ENCODE results near the gene DCHS1. TPM values are rescaled to one million over a fixed set of nuclear protein-coding genes. Genes with fewer than 3 reads are reported as not detected.

The DCHS1 gene
- total RNA-seq, 4 donors from 2014 or later: 26.8 to 125 (median 73.6) TPM

GRCh38 chr11:6594142-6594768 is 61.4 kb downstream of the DCHS1 start:
- no peaks in the 10 kb centered on the region for H3K36me3 ChIP-seq
- H3K27ac ChIP-seq: no peak overlapping the region
- peak in 1 of 2 donors; percentile 6 for DNase-seq

GRCh38 chr11:6588018-6588417 is 67.6 kb downstream of the DCHS1 start:
- Histone ChIP-seq H3K4me3 (no peak overlapping the region), H3K4me1 (no peaks in the 10 kb centered on the region), H3K9me3 (peaks cover 0 to 9% of the 10 kb centered on the region in 2 donors), H3K27me3 (no peaks in the 10 kb centered on the region), H3K36me3 (no peaks in the 10 kb centered on the region), H3K27ac (no peak overlapping the region)
- intact Hi-C loops (cut with DNase I; ENCODE audit: low total_unique reads): no loop called here
- TF ChIP-seq POLR2A (IDR thresholded peaks at IDR 0.05): no peak
- TF ChIP-seq, protein P1, sequence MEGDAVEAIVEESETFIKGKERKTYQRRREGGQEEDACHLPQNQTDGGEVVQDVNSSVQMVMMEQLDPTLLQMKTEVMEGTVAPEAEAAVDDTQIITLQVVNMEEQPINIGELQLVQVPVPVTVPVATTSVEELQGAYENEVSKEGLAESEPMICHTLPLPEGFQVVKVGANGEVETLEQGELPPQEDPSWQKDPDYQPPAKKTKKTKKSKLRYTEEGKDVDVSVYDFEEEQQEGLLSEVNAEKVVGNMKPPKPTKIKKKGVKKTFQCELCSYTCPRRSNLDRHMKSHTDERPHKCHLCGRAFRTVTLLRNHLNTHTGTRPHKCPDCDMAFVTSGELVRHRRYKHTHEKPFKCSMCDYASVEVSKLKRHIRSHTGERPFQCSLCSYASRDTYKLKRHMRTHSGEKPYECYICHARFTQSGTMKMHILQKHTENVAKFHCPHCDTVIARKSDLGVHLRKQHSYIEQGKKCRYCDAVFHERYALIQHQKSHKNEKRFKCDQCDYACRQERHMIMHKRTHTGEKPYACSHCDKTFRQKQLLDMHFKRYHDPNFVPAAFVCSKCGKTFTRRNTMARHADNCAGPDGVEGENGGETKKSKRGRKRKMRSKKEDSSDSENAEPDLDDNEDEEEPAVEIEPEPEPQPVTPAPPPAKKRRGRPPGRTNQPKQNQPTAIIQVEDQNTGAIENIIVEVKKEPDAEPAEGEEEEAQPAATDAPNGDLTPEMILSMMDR (IDR thresholded peaks at IDR 0.05): no peak
- DNase-seq: no peak

More at GRCh38 chr11:6594142-6594768, 61.4 kb downstream of the DCHS1 start:
- TF ChIP-seq, protein P1 (IDR thresholded peaks at IDR 0.05): no peak
- no peak for TF ChIP-seq POLR2A (IDR thresholded peaks at IDR 0.05)
- Histone ChIP-seq H3K4me1 (no peaks in the 10 kb centered on the region), H3K4me3 (no peak overlapping the region), H3K9me3 (no peaks in the 10 kb centered on the region), H3K27me3 (no peaks in the 10 kb centered on the region)
- intact Hi-C loops (cut with DNase I; ENCODE audit: low total_unique reads): no loop called here

DNA sequence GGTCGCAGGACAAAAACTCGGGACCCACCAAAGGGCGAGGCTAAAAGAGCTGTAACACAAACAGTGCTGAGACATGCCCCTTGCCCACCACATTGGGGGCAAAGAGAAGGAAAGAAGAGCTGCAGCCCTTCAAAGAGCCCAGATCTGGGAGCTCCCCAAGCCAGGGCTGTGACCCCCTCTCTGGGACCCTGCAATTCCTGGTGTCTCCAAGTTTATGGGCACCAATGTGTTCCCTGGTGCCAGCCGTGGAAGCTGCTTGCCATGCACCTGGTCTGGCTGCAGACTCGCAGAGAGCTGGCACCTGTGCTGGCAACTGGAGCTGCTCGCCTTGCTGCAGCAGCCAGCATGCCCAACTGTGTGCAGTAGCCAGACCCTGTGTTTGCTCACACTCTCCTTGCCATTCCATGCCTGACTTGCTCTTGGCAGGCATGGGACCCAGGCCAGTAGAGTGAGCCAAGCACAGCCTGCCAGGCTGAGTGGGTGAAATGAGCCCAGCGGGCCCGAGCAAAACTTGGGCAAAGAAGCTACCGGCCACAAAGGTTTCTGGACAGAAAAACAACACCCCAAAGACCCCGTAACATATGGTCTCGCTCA is 68.2 kb downstream of the DCHS1 start:
- Histone ChIP-seq H3K36me3 (no peaks in the 10 kb centered on the region), H3K27me3 (no peaks in the 10 kb centered on the region), H3K9me3 (peaks cover 0 to 9% of the 10 kb centered on the region in 2 donors), H3K4me1 (no peaks in the 10 kb centered on the region), H3K4me3 (no peak overlapping the region), H3K27ac (no peak overlapping the region)
- intact Hi-C loops (cut with DNase I; ENCODE audit: low total_unique reads): no loop called here
- peak in 1 of 2 donors; percentile 4 for DNase-seq
- TF ChIP-seq, protein P1 (IDR thresholded peaks at IDR 0.05): no peak
- TF ChIP-seq POLR2A (IDR thresholded peaks at IDR 0.05): no peak

GRCh38 chr11:6586434-6587359 is 68.9 kb downstream of the DCHS1 start:
- Histone ChIP-seq H3K27ac (no peak overlapping the region), H3K27me3 (no peaks in the 10 kb centered on the region), H3K36me3 (no peaks in the 10 kb centered on the region), H3K4me1 (no peaks in the 10 kb centered on the region), H3K4me3 (no peak overlapping the region), H3K9me3 (peaks cover 0 to 9% of the 10 kb centered on the region in 2 donors)
- intact Hi-C loops (cut with DNase I; ENCODE audit: low total_unique reads): no loop called here
- TF ChIP-seq, protein P1 (IDR thresholded peaks at IDR 0.05): no peak
- no peak for TF ChIP-seq POLR2A (IDR thresholded peaks at IDR 0.05)
- peak in 1 of 2 donors; percentile 8 for DNase-seq

Data from uterus (tissue), 4 donors.